Measurements from ENCODE around the gene S1PR5.
A peak's percentile ranks its signal among the peaks of the same experiment; 100 is the strongest.

S1PR5 gene

DNA sequence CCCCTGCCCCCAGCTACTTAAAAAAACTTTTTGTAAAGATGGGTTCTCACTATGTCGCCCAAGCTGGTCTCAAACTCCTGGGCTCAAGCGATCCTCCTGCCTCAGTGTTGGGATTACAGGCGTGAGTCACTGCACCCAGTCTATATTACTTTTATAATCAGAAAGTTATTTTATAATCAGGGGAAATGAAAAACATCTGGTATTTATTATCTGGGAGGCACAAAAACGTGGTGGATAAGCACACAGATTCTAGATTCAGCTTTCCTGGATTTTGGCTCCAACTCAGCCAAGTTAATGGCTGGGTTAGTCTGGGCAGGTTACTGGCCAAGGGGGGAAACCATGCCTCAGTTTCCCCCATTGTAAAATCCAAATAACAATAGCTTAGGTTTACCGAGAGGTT, 38.8 kb downstream of the S1PR5 start:
- Mint-ChIP-seq H3K9me3 (no peaks in the 10 kb centered on the region), H3K4me1 (peaks cover 9% of the 10 kb centered on the region), H3K27ac (no peak overlapping the region), H3K27me3 (no peaks in the 10 kb centered on the region), H3K4me3 (no peak overlapping the region), H3K36me3 (ENCODE audit: low read depth) (no peaks in the 10 kb centered on the region)
- ATAC-seq (no peak), DNase-seq (no peak)

DNA sequence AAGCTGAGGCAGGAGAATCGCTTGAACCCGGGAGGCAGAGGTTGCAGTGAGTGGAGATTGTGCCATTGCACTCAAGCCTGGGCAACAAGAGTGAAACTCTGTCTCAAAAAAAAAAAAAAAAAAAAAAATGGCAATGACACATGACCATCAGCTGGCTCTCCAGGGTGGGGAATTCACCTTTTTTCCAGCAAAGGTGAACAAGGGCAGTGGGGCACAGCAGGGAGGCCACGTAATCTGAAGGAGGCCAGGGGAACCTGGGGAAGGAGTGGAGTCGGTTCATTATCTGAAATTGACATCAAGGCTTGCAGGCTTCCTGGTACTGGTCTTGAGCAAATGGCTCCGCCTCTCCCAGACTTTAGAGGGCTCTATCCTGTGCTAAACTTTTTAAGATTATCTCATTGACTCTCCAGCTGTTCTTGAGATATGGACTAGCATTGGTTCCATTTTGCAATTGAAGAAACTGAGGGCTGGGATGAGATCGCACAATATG, 42.2 kb downstream of the S1PR5 start:
- Mint-ChIP-seq H3K9me3 (no peaks in the 10 kb centered on the region), H3K27me3 (no peaks in the 10 kb centered on the region), H3K36me3 (ENCODE audit: low read depth) (no peaks in the 10 kb centered on the region), H3K4me3 (no peak overlapping the region), H3K4me1 (peaks cover 9% of the 10 kb centered on the region), H3K27ac (no peak overlapping the region)
- ATAC-seq (no peak), DNase-seq (no peak)

DNA sequence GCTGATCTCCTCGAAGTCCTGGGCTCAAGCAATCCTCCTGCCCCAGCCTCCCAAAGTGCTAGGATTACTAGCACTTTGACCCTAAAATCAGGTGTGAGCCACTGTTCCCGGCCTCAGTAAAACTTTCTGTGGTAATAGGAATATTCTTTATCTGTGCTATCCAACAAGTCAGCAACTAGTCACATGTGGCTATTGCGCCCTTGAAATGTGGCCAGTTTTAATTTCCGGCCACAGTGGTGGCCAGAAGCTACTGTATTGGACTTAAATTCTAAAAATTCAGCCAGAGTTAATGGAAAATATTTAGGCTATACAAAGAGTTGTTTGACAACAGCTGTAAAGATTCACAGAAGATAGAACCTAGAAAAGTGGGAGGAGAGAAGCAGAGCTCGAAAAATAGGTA, 44.1 kb downstream of the S1PR5 start:
- Mint-ChIP-seq H3K27me3 (no peaks in the 10 kb centered on the region), H3K27ac (no peak overlapping the region), H3K4me3 (no peak overlapping the region), H3K9me3 (no peaks in the 10 kb centered on the region), H3K4me1 (no peaks in the 10 kb centered on the region), H3K36me3 (ENCODE audit: low read depth) (no peaks in the 10 kb centered on the region)
- no peak for DNase-seq
- no peak for ATAC-seq

DNA sequence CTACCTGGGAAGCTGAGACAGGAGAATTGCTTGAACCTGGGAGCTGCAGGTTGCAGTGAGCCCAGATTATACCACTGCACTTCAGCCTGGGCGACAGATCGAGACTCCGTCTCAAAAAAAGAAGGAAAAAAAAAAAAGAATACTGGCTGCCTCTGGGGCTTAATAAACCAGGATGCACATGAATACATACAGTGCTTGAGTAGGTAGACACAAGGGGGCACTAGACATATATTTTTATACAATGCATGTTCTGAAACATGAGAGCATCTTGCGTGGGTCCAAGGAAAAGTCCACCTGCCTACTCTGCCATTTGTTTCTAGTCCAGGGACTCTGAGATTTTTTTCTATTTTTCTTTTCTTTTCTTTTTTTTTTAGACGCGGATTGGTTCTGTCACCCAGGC, 45.3 kb downstream of the S1PR5 start:
- Mint-ChIP-seq H3K9me3 (no peaks in the 10 kb centered on the region), H3K4me1 (no peaks in the 10 kb centered on the region), H3K27me3 (no peaks in the 10 kb centered on the region), H3K36me3 (ENCODE audit: low read depth) (peaks cover under 1% of the 10 kb centered on the region), H3K27ac (no peak overlapping the region), H3K4me3 (no peak overlapping the region)
- DNase-seq: no peak
- ATAC-seq: peak; percentile 40

DNA sequence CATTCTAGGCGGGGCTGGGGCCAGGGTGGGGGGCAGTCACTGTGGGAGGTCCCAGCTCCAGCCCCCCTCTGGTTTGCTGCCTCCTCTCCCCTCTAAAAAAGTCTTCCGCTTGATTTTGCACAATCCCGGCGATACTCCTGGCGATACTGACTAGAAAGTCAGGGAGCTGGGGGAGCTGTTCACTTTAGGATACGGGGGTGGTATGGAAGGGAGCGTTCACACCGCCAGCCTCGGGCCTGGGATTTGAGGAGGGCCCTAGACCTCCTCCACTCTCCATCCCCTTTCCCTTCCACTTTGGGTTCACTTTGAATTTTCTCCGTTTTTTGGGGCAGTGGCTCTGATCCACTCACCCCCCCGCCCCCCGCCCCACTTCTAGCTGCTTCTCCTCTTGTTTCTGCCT, 49.1 kb downstream of the S1PR5 start:
- H3K27ac Mint-ChIP-seq: no peak overlapping the region
- H3K9me3 Mint-ChIP-seq: no peaks in the 10 kb centered on the region
- H3K4me1 Mint-ChIP-seq: no peaks in the 10 kb centered on the region
- no peak overlapping the region for H3K4me3 Mint-ChIP-seq
- H3K36me3 Mint-ChIP-seq (ENCODE audit: low read depth): peaks cover 5% of the 10 kb centered on the region
- DNase-seq (no peak), ATAC-seq (no peak)
- H3K27me3 Mint-ChIP-seq: no peaks in the 10 kb centered on the region

DNA sequence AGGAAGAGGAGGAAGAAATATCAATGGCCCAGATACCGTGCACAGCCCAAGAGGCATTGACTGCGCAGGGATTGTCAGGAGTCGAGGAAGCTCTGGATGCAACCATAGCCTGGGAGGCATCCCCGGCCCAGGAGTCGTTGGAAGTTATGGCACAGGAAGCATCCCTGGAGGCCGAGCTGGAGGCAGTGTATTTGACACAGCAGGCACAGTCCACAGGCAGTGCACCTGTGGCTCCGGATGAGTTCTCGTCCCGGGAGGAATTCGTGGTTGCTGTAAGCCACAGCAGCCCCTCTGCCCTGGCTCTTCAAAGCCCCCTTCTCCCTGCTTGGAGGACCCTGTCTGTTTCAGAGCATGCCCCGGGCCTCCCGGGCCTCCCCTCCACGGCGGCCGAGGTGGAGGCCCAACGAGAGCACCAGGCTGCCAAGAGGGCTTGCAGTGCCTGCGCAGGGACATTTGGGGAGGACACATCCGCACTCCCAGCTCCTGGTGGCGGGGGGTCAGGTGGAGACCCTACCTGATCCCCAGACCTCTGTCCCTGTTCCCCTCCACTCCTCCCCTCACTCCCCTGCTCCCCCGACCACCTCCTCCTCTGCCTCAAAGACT, 50.0 kb downstream of the S1PR5 start:
- H3K27ac Mint-ChIP-seq: no peak overlapping the region
- no peak for ATAC-seq
- peaks cover 5% of the 10 kb centered on the region for H3K27me3 Mint-ChIP-seq
- H3K4me1 Mint-ChIP-seq: peaks cover 2% of the 10 kb centered on the region
- no peak overlapping the region for H3K4me3 Mint-ChIP-seq
- H3K9me3 Mint-ChIP-seq: no peaks in the 10 kb centered on the region
- no peak for DNase-seq
- peaks cover 7% of the 10 kb centered on the region for H3K36me3 Mint-ChIP-seq (ENCODE audit: low read depth)

DNA sequence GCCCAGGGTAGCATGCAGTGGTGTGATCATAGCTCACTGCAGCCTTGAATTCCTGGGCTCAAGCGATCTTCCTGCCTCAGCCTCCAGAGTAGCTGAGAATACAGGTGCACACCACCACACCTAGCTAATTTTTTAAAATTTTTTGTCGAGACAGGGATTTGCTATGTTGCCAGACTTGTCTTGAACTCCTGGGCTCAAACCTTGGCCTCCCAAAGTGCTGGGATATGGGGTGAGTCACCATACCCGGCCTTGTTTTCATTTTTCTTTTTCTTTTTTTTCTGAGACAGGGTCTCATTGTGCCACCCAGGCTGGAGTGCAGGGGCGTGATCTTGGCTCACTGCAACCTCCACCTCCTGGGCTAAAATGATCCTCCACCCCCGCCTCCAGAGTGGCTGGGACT, 52.8 kb downstream of the S1PR5 start:
- Mint-ChIP-seq H3K4me1 (peaks cover 12% of the 10 kb centered on the region), H3K27me3 (peaks cover 5% of the 10 kb centered on the region), H3K36me3 (ENCODE audit: low read depth) (peaks cover 7% of the 10 kb centered on the region), H3K4me3 (no peak overlapping the region), H3K9me3 (no peaks in the 10 kb centered on the region), H3K27ac (no peak overlapping the region)
- ATAC-seq (no peak), DNase-seq (no peak)
